H1 (cell line): ENCODE data around the gene SIPA1L3. TPM values are rescaled to one million over a fixed set of nuclear protein-coding genes. Genes with fewer than 3 reads are reported as not detected.

Source experiments
- CTCF ChIA-PET: fragments of 300-600 bp; sonication (Branson Sonifier 250); formaldehyde crosslinking; loops from one replicate; lab custom pipeline; 2021; ENCODE audit not compliant: partially characterized antibody; lab: Charles Lee
- POLR2A ChIA-PET: fragments of 300-600 bp; sonication (Branson Sonifier 250); formaldehyde crosslinking; loops from one replicate; lab custom pipeline; 2021; ENCODE audit warnings: inconsistent platforms; ENCODE audit not compliant: partially characterized antibody; lab: Charles Lee
- DNase-seq, 2 experiments: peaks; one replicate each; pipeline versions ENCODE4 v3.0.0 to v3.0.0-alpha.2; 2010 to 2022; ENCODE audit warnings: low spot score in 2 of 2, low read depth in 1 of 2, mixed read lengths in 1 of 2
- FAIRE-seq: peaks from 2 replicates; lab custom pipeline; 2011; peaks lifted over from hg19 to GRCh38; lab: Jason Lieb, UNC
- H2AFZ ChIP-seq: 2 replicates; pipeline ENCODE4 v1.8.1; 2012; ENCODE audit warnings: low read length, inconsistent platforms
- H2AK5ac ChIP-seq: 2 replicates; pipeline ENCODE4 v1.6.1; 2013; ENCODE audit warnings: low read depth, low read length
- H2BK120ac ChIP-seq: replicated peaks from 2 replicates; pipeline ENCODE3; 2013; ENCODE audit warnings: low read depth, low read length, inconsistent platforms
- H2BK12ac ChIP-seq: 2 replicates; pipeline ENCODE4 v1.6.1; 2013; ENCODE audit warnings: low read depth, low read length
- H2BK15ac ChIP-seq: 2 replicates; pipeline ENCODE4 v1.6.1; 2013; ENCODE audit warnings: low read length
- H2BK20ac ChIP-seq: 2 replicates; pipeline ENCODE4 v1.6.1; 2013; ENCODE audit warnings: low read length
- H2BK5ac ChIP-seq: 2 replicates; pipeline ENCODE4 v1.6.1; 2013; ENCODE audit warnings: low read depth, low read length
- H3K14ac ChIP-seq: 2 replicates; pipeline ENCODE4 v1.6.1; 2013; ENCODE audit warnings: inconsistent platforms; ENCODE audit not compliant: insufficient read length
- H3K18ac ChIP-seq: 2 replicates; pipeline ENCODE4 v1.6.1; 2013; ENCODE audit warnings: low read length; ENCODE audit errors: extremely low read depth
- H3K23ac ChIP-seq: 2 replicates; pipeline ENCODE4 v1.6.1; 2013; ENCODE audit warnings: inconsistent platforms; ENCODE audit not compliant: insufficient read length
- H3K23me2 ChIP-seq: 2 replicates; pipeline ENCODE4 v1.6.1; 2013; ENCODE audit warnings: low read depth, low read length
- H3K27ac ChIP-seq: 2 replicates; pipeline ENCODE4 v1.6.1; 2011; ENCODE audit warnings: low read depth, low read length, inconsistent platforms
- H3K27me3 ChIP-seq, 4 experiments: replicated peaks in 1 of 4; 1 replicate in 1 of 4; 2 replicates in 3 of 4; pipeline versions ENCODE4 v1.6.1 to v1.8.1; 2011 to 2013; ENCODE audit warnings: low read length in 3 of 4, mild to moderate bottlenecking in 3 of 4, inconsistent platforms in 2 of 4, mixed read lengths in 2 of 4, moderate library complexity in 1 of 4; ENCODE audit not compliant: control insufficient read depth in 3 of 4, insufficient read depth in 3 of 4; ENCODE audit errors: extremely low read depth in 1 of 4
- H3K36me3 ChIP-seq, 4 experiments: 2 replicates each; pipeline versions ENCODE4 v1.6.1 to v1.8.1; 2011 to 2013; ENCODE audit warnings: mild to moderate bottlenecking in 4 of 4, low read length in 3 of 4, moderate library complexity in 2 of 4, control low read depth in 1 of 4, inconsistent platforms in 1 of 4; ENCODE audit not compliant: insufficient read depth in 4 of 4, control insufficient read depth in 2 of 4
- H3K4ac ChIP-seq: replicated peaks from 2 replicates; pipeline ENCODE3; 2013; ENCODE audit warnings: low read length, low read depth, mixed read lengths, inconsistent platforms; ENCODE audit not compliant: insufficient read length
- H3K4me1 ChIP-seq, 4 experiments: replicated peaks in 1 of 4; 1 replicate in 1 of 4; 2 replicates in 3 of 4; pipeline versions ENCODE4 v1.6.1 to v1.8.1; 2011 to 2013; ENCODE audit warnings: low read length in 3 of 4, inconsistent platforms in 2 of 4, mixed read lengths in 1 of 4; ENCODE audit not compliant: insufficient read depth in 4 of 4, control insufficient read depth in 3 of 4
- H3K4me2 ChIP-seq, 2 experiments: 2 replicates each; pipeline versions ENCODE4 v1.6.1 to v1.8.1; 2011 to 2013; ENCODE audit warnings: low read depth in 2 of 2, low read length in 2 of 2, control low read depth in 1 of 2, inconsistent platforms in 1 of 2, mild to moderate bottlenecking in 1 of 2; ENCODE audit not compliant: insufficient read depth in 1 of 2
- H3K4me3 ChIP-seq, 4 experiments: fragments of 200-600, 300-600 bp in 1 of 4; sonication (generic), shearing (Covaris generic), sonication (Bioruptor Twin) in 1 of 4; 2 replicates each; pipeline versions ENCODE4 v1.5.1 to v1.8.1; 2011 to 2016; ENCODE audit warnings: low read length in 4 of 4, low read depth in 3 of 4, control low read depth in 2 of 4, inconsistent platforms in 2 of 4, mild to moderate bottlenecking in 2 of 4, mixed read lengths in 1 of 4, moderate library complexity in 1 of 4; ENCODE audit not compliant: insufficient read depth in 2 of 4; ENCODE audit errors: extremely low read depth in 1 of 4
- H3K56ac ChIP-seq: replicated peaks from 2 replicates; pipeline ENCODE3; 2013; ENCODE audit warnings: low read depth, mild to moderate bottlenecking, mixed read lengths, low read length, inconsistent platforms; ENCODE audit not compliant: insufficient read length
- H3K79me1 ChIP-seq: 2 replicates; pipeline ENCODE4 v1.6.1; 2013; ENCODE audit warnings: low read depth, low read length, control low read depth
- H3K79me2 ChIP-seq, 2 experiments: 2 replicates each; pipeline versions ENCODE4 v1.6.1 to v1.8.1; 2012 to 2013; ENCODE audit warnings: low read length in 2 of 2, mild to moderate bottlenecking in 2 of 2, inconsistent platforms in 1 of 2; ENCODE audit not compliant: insufficient read depth in 2 of 2, control insufficient read depth in 1 of 2
- H3K9ac ChIP-seq, 4 experiments: replicated peaks in 1 of 4; 1 replicate in 1 of 4; 2 replicates in 3 of 4; pipeline versions ENCODE4 v1.6.1 to v1.8.1; 2011 to 2013; ENCODE audit warnings: low read depth in 3 of 4, low read length in 3 of 4, control low read depth in 2 of 4, mild to moderate bottlenecking in 2 of 4, moderate library complexity in 2 of 4, inconsistent platforms in 1 of 4; ENCODE audit errors: extremely low read depth in 1 of 4
- H3K9me3 ChIP-seq, 2 experiments: 2 replicates each; pipeline versions ENCODE4 v1.6.1 to v1.8.1; 2012 to 2013; ENCODE audit warnings: mild to moderate bottlenecking in 2 of 2, moderate library complexity in 2 of 2, control low read depth in 1 of 2, inconsistent platforms in 1 of 2, low read depth in 1 of 2, low read length in 1 of 2, mixed read lengths in 1 of 2; ENCODE audit not compliant: insufficient read depth in 2 of 2
- H4K20me1 ChIP-seq, 2 experiments: replicated peaks in 1 of 2; 2 replicates each; pipeline versions ENCODE3 to v1.8.1; 2011 to 2013; ENCODE audit warnings: inconsistent platforms in 2 of 2, low read length in 2 of 2, mild to moderate bottlenecking in 1 of 2; ENCODE audit not compliant: insufficient read depth in 2 of 2, control insufficient read depth in 1 of 2
- H4K5ac ChIP-seq: 2 replicates; pipeline ENCODE4 v1.6.1; 2013; ENCODE audit warnings: low read length, low read depth, mixed read lengths, inconsistent platforms; ENCODE audit not compliant: insufficient read length
- H4K8ac ChIP-seq: 2 replicates; pipeline ENCODE4 v1.8.0; 2013; ENCODE audit warnings: mild to moderate bottlenecking, moderate library complexity, low read length, inconsistent platforms; ENCODE audit not compliant: insufficient read depth; ENCODE audit errors: extremely low read depth
- H4K91ac ChIP-seq: replicated peaks from 2 replicates; pipeline ENCODE3; 2013; ENCODE audit warnings: low read length, mixed read lengths, inconsistent platforms; ENCODE audit not compliant: insufficient read length
- EGR1 ChIP-seq: IDR thresholded peaks from 2 replicates; pipeline ENCODE4 v1.6.1; 2011; ENCODE audit warnings: low read depth, low read length, borderline replicate concordance
- JUND ChIP-seq: IDR thresholded peaks from 2 replicates; pipeline ENCODE4 v1.6.1; 2011; ENCODE audit warnings: mild to moderate bottlenecking, improper control_type of control experiment, low read length
- KDM1A ChIP-seq: fragments of 200-600, 300-600 bp; sonication (generic); IDR thresholded peaks from 2 replicates; pipeline ENCODE4 v1.7.1; 2016; ENCODE audit warnings: mild to moderate bottlenecking, low read length, borderline replicate concordance
- TEAD4 ChIP-seq: IDR thresholded peaks from 2 replicates; pipeline ENCODE4 v1.6.1; 2012; ENCODE audit warnings: low read depth, low read length, inconsistent platforms, mixed read lengths
- WGBS, 2 experiments: shearing (Covaris generic) in 1 of 2; methylation state at CpG; one replicate each; pipeline versions ENCODE4 v1.1.6 to v1.1.7; 2013 to 2015; ENCODE audit warnings: low lambda C conversion rate in 2 of 2, mixed read lengths in 2 of 2, inconsistent platforms in 1 of 2, low coverage in 1 of 2, missing lambda C conversion rate in 1 of 2; ENCODE audit not compliant: insufficient replicate concordance in 2 of 2, insufficient coverage in 1 of 2, insufficient read length in 1 of 2; ENCODE audit errors: extremely low coverage in 1 of 2, missing lambda C conversion rate in 1 of 2; 5-methylcytosine and 5-hydroxymethylcytosine counted together
- polyA plus RNA-seq, 7 experiments: library from polyadenylated mRNA; depleted of rRNA in 3 of 7; stranded (reverse) in 5 of 7; unstranded in 2 of 7; fragments of >200 nt in 5 of 7; fragments of 200-250 nt in 2 of 7; gene quantifications; 1 replicate in 5 of 7; 2 replicates in 1 of 7; 4 replicates in 1 of 7; pipeline versions ENCODE4 v1.2.1 to v1.2.3, GENCODE V29; 2011 to 2013; ENCODE audit warnings: missing spikeins in 2 of 7, mixed read lengths in 2 of 7
- total RNA-seq: library from RNA; stranded (reverse); fragmentation: NEBNext Ultra II Directional; extraction: Animal tissue kit (Norgen Biotek cat#: 25700); gene quantifications from 2 replicates; pipeline ENCODE4 v1.2.1, GENCODE V29; 2021
- TF ChIP-seq, protein P1 (sequence below), 3 experiments: IDR thresholded peaks; 1 replicate in 2 of 3; 2 replicates in 1 of 3; pipeline versions ENCODE4 v1.5.1 to v1.6.1; 2011; ENCODE audit warnings: low read length in 3 of 3, mild to moderate bottlenecking in 3 of 3, inconsistent platforms in 2 of 3, low read depth in 1 of 3, moderate library complexity in 1 of 3; ENCODE audit not compliant: insufficient read depth in 1 of 3; ENCODE audit errors: control extremely low read depth in 1 of 3

Gene SIPA1L3
- total and polyA plus RNA-seq, 2 of the 8 experiments (the other 6 are each of a cell fraction or from before 2014, with no cell fraction given): 15.0 to 54.9 TPM

DNA sequence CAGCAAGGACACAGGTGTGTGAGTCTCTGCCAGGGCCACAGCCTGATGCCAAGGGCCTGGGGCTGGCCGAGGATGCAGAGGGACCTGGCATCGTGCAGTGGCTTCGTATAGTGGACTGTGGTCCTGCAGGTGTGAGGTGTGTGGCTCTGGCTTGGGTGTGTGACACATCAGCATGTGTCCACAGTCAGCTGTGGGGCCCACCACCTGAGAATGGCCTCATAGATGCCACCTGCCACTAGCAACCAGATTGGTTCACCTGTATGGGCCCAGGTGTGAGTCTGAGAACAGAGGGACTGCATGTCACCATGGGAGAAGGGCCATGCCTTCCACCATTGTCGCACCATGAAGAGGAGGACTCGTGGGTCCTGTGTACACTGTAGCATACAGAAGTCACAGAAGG, 346.8 kb downstream of the SIPA1L3 start:
- Histone ChIP-seq H3K4me3 (no peak overlapping the region), H4K91ac (peak overlapping the region; percentile 66), H2BK15ac (peak overlapping the region; percentile 72; the same call in 1 of the 2 replicates), H2BK20ac (no peak overlapping the region), H3K23me2 (peaks cover 8% of the 10 kb centered on the region; the same call in 1 of the 2 replicates), H3K79me1 (0 out of 2 replicates have a peak, but pooled peaks cover 2% of the 10 kb centered on the region), H3K14ac (no peak overlapping the region), H3K4me1 (peaks cover 10 to 41% (median 24%) of the 10 kb centered on the region in 4 experiments), H2AK5ac (peak overlapping the region; percentile 25; the same call in 1 of the 2 replicates), H3K27me3 (peaks cover 0 to 16% (median 12%) of the 10 kb centered on the region in 4 experiments; a peak in 4 of 7 replicates), H3K79me2 (no peaks in the 10 kb centered on the region), H3K18ac (peak overlapping the region; percentile 62; the same call in 1 of the 2 replicates), H3K9me3 (no peaks in the 10 kb centered on the region), H4K20me1 (peaks cover 0 to 2% of the 10 kb centered on the region in 2 experiments), H2AFZ (no peak overlapping the region), H4K5ac (no peak overlapping the region), H3K36me3 (no peaks in the 10 kb centered on the region), H3K4me2 (peak overlapping the region; percentile 4 to 16; a peak in 2 of 4 replicates), H3K9ac (no peak overlapping the region; a peak in 1 of 7 replicates), H2BK5ac (no peak overlapping the region), H2BK12ac (peak overlapping the region; percentile 90; the same call in 1 of the 2 replicates), H4K8ac (0 out of 2 replicates have a peak overlapping the region, but pooled peaks have one; percentile 53), H3K56ac (no peak overlapping the region), H3K23ac (no peak overlapping the region), H2BK120ac (no peak overlapping the region), H3K4ac (peak overlapping the region; percentile 81), H3K27ac (no peak overlapping the region)
- no peak for FAIRE-seq
- DNase-seq: no peak
- ChIA-PET CTCF (interaction anchor here (0.9 to 10.2 kb wide), 3 partner anchors 10 to 98 kb away, joined by 3 to 124 read pairs (median 24); partner anchors contain the start of gene SPINT2), POLR2A (interaction anchor here (0.7 to 3.6 kb wide), 5 partner anchors 10 to 134 kb away, joined by 3 to 19 read pairs (median 12); partner anchors contain the start of genes C19orf33, GGN and SPINT2)
- 83% methylated on average over 5 of the region's 5 CpGs; no CpG with 5 or more reads in 1 of the 2 experiments for WGBS, 2 experiments
- no peak for TF ChIP-seq KDM1A
- TF ChIP-seq, protein P1, sequence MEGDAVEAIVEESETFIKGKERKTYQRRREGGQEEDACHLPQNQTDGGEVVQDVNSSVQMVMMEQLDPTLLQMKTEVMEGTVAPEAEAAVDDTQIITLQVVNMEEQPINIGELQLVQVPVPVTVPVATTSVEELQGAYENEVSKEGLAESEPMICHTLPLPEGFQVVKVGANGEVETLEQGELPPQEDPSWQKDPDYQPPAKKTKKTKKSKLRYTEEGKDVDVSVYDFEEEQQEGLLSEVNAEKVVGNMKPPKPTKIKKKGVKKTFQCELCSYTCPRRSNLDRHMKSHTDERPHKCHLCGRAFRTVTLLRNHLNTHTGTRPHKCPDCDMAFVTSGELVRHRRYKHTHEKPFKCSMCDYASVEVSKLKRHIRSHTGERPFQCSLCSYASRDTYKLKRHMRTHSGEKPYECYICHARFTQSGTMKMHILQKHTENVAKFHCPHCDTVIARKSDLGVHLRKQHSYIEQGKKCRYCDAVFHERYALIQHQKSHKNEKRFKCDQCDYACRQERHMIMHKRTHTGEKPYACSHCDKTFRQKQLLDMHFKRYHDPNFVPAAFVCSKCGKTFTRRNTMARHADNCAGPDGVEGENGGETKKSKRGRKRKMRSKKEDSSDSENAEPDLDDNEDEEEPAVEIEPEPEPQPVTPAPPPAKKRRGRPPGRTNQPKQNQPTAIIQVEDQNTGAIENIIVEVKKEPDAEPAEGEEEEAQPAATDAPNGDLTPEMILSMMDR (IDR thresholded peaks at IDR 0.05; ENCODE audit: control extremely low read depth in 1 of 3, insufficient read depth in 1 of 3, low read depth in 1 of 3, low read length in 3 of 3): no peak
- no peak for TF ChIP-seq JUND
- no peak for TF ChIP-seq TEAD4
- TF ChIP-seq EGR1: no peak
